Measurements from ENCODE around the gene ARID5A.
"Not testable (repeated sequence)": the region's sequence is repeated elsewhere in the genome, so short reads cannot be mapped to it uniquely, and the experiment has no call there.

The ARID5A gene

GRCh38 chr2:96536445-96537065 is at the start of gene ARID5A:
Gene ARID5A (plus strand): TSS chr2:96536752. CDS start chr2:96536827, 75 bp downstream.
- peak; percentile 91 for DNase-seq (ENCODE audit: low read depth)

- no peak for DNase-seq (ENCODE audit: low read depth)
These were observed 47.3 kb upstream of the ARID5A start for GRCh38 chr2:96489261-96489660.

GRCh38 chr2:96489663-96490062 is 46.9 kb upstream of the ARID5A start:
- DNase-seq (ENCODE audit: low read depth) = no peak

GRCh38 chr2:96491860-96492497 is 44.6 kb upstream of the ARID5A start:
- no peak for DNase-seq (ENCODE audit: low read depth)

GRCh38 chr2:96493072-96493471 is 43.5 kb upstream of the ARID5A start:
- DNase-seq (ENCODE audit: low read depth) = no peak

- no peak for DNase-seq (ENCODE audit: low read depth)
These were observed 42.4 kb upstream of the ARID5A start for GRCh38 chr2:96494188-96494587.

- no peak for DNase-seq (ENCODE audit: low read depth)
These were observed 40.4 kb upstream of the ARID5A start for GRCh38 chr2:96495982-96496629.

GRCh38 chr2:96498021-96498431 is 38.5 kb upstream of the ARID5A start:
- DNase-seq (ENCODE audit: low read depth) = no peak

GRCh38 chr2:96498611-96499010 is 37.9 kb upstream of the ARID5A start:
- DNase-seq (ENCODE audit: low read depth) = not testable (repeated sequence)

- no peak for DNase-seq (ENCODE audit: low read depth)
These were observed 37.2 kb upstream of the ARID5A start for GRCh38 chr2:96499061-96499960.

GRCh38 chr2:96500385-96501066 is 36.0 kb upstream of the ARID5A start:
- no peak for DNase-seq (ENCODE audit: low read depth)

- no peak for DNase-seq (ENCODE audit: low read depth)
These were observed 35.1 kb upstream of the ARID5A start for GRCh38 chr2:96501471-96501874.

- no peak for DNase-seq (ENCODE audit: low read depth)
These were observed 34.4 kb upstream of the ARID5A start for GRCh38 chr2:96501886-96502810.

- DNase-seq (ENCODE audit: low read depth) = no peak
These were observed 33.5 kb upstream of the ARID5A start for GRCh38 chr2:96502891-96503636.

- DNase-seq (ENCODE audit: low read depth) = no peak
These were observed 32.8 kb upstream of the ARID5A start for GRCh38 chr2:96503637-96504243.

- DNase-seq (ENCODE audit: low read depth) = no peak
These were observed 31.2 kb upstream of the ARID5A start, which contains the start of gene NEURL3 for GRCh38 chr2:96505231-96505889. Gene NEURL3 (minus strand): TSS chr2:96505357. CDS start chr2:96505286, 71 bp downstream.

GRCh38 chr2:96506016-96506906 is 30.3 kb upstream of the ARID5A start:
- no peak for DNase-seq (ENCODE audit: low read depth)

GRCh38 chr2:96506907-96507240 is 29.7 kb upstream of the ARID5A start:
- no peak for DNase-seq (ENCODE audit: low read depth)

All from activated T-helper 9 cell treated with anti-CD3 and anti-CD28 coated beads, Interleukin-2, amount 50 U/mL, for 16 hours (primary cell).